ENCODE results near the gene DMRT1.

DNA sequence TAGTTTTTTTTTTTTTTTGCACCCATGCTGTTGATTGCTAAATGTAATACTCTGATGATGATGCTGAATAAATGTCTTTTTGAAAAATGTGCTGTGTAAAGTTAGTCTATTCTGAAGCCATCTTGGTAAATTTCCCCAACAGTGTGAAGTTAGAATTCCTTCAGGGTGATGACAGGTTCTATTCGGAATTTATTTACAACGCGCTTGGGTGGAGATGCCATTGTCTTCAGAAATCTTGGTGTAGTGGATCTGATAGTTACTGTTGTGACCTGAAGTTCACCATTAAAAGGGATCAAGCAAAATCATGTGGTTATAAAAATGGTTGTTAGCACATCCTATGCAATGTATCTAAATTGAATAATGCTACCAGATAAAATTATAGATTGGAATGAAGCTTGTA lies 36.3 kb upstream of the DMRT1 start:
- TF ChIP-seq, protein P1, sequence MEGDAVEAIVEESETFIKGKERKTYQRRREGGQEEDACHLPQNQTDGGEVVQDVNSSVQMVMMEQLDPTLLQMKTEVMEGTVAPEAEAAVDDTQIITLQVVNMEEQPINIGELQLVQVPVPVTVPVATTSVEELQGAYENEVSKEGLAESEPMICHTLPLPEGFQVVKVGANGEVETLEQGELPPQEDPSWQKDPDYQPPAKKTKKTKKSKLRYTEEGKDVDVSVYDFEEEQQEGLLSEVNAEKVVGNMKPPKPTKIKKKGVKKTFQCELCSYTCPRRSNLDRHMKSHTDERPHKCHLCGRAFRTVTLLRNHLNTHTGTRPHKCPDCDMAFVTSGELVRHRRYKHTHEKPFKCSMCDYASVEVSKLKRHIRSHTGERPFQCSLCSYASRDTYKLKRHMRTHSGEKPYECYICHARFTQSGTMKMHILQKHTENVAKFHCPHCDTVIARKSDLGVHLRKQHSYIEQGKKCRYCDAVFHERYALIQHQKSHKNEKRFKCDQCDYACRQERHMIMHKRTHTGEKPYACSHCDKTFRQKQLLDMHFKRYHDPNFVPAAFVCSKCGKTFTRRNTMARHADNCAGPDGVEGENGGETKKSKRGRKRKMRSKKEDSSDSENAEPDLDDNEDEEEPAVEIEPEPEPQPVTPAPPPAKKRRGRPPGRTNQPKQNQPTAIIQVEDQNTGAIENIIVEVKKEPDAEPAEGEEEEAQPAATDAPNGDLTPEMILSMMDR (IDR thresholded peaks at IDR 0.05): no peak
- TF ChIP-seq EP300 (IDR thresholded peaks at IDR 0.05): no peak
